Measurements from ENCODE around the gene CPXM1. TPM values are rescaled to one million over a fixed set of nuclear protein-coding genes. Genes with fewer than 3 reads are reported as not detected.
"Not testable (repeated sequence)": the region's sequence is repeated elsewhere in the genome, so short reads cannot be mapped to it uniquely, and the experiment has no call there.

CPXM1 gene
- total RNA-seq = 57.7 TPM
- long read RNA-seq, transcript CPXM1-201 (14 exons, 2,391 nt) = major isoform, 93 of 131 reads
- long read RNA-seq, partial matches to known transcripts = 20 of 131 reads
- long read RNA-seq, other reads (novel, unspliced or antisense) = 18 of 131 reads

DNA sequence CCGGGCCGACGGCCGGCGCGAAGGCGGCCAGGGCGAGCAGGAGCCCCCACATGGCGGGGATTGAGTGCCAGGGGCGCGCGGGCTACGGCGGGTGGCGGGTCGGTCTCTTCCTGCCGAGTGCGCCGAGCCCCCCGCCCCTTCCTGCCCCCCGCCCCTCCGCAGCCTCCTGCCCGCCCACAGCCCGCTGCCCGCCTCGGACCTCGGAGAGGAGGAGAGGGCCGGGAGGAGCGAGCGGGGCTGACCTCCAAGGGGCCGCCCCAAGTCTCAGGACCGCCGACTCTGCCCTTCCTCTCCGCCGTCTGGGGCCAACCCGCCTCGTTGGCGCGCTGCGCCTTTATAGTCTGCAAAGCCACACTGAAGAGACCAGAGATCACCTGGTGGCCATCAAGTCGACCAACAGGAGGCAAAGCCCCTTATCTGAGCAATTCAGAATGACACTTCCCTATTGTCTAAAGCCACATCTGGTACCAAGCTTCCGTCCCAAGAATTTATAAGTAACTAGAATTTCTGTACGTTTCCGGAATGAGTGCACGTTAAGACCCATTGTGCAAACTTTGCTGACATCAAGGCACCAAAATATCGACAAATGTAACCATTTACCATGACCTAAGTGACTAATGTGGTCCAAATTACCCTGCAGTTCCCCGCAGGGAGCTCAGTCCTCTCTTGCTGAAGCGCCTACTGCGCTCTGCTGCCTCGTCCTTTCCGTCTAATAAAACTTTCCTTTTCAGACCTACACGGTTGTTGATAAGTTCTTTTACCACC, at the start of gene CPXM1:
CPXM1 (minus strand) TSS at position 107 of the 765 bp plus-strand sequence; CDS start at position 52, 55 bp downstream.
- no peak for DNase-seq (ENCODE audit: low spot score)

DNA sequence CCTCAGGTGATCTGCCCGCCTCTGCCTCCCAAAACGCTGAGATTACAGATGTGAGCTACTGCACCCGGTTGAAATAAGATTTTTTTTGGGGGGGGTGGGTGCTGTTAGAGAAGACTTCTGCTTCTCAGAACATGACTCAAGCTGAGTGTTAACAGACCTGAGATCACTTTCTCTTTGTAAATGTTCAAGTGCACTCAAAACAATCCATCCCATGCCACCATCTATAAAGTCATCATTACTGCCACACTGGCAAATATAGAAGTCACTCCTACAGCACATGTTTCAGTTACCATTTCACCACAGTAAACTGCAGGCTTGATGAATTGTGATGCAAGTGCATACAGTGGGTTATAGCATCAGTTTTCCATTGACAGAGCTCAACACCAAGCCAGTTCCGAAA, 49.1 kb upstream of the CPXM1 start:
- DNase-seq (ENCODE audit: low spot score) = no peak

DNA sequence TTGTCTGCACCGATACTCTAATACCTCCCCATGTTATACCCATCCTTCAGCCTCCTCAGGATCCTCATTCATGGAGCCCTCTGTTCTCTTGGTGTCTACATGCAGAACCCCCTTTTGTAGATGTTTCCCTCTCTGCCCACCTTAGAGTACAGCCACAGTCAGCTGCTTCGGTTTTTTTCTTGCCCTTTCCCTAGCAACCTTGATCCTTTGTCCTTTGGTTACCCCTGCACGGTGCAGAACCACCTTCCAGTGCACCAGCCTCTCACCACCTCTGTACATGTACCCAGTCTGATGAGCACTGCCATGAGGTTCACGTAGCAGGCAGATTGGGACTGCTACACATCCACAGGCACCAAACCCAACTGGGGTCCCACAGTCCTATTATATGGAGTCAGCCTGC, 47.4 kb upstream of the CPXM1 start:
- no peak for DNase-seq (ENCODE audit: low spot score)

DNA sequence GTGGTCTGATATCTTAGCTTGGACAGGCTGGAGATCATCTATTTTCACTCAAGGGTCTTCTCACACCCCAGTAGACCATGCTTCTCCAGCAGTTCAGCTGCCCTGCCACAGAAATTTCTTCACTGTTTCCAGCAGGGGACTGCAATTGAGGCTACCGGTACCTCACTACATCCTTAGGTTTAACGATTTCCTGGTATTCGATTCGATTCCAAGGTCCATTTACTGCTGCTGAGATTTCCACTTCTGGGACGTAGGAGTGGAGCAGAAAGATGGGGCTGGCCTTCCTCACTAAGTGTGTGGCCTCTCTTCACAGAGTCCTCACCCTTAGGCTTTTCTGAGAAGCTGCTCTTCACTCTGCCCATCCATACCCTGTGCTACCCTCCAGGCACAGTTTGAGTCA, 46.3 kb upstream of the CPXM1 start:
- no peak for DNase-seq (ENCODE audit: low spot score)

DNA sequence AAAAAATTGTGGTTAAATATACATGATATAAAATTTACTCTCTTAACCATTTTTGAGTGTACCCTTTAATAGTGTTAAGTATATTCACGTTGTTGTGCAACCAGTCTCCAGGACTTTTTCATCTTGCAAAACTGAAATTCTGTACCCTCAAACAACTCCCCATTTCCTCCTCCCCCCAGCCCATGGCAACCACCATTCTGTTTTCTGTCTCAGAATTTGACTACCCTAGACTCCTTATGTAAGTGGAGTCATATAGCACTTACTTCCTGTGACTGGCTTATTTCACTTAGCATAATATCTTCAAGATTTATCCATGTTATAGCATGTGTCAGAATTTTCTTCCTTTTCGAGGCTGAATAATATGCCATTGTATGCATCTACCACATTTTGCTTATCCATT, 45.2 kb upstream of the CPXM1 start:
- DNase-seq (ENCODE audit: low spot score) = no peak

DNA sequence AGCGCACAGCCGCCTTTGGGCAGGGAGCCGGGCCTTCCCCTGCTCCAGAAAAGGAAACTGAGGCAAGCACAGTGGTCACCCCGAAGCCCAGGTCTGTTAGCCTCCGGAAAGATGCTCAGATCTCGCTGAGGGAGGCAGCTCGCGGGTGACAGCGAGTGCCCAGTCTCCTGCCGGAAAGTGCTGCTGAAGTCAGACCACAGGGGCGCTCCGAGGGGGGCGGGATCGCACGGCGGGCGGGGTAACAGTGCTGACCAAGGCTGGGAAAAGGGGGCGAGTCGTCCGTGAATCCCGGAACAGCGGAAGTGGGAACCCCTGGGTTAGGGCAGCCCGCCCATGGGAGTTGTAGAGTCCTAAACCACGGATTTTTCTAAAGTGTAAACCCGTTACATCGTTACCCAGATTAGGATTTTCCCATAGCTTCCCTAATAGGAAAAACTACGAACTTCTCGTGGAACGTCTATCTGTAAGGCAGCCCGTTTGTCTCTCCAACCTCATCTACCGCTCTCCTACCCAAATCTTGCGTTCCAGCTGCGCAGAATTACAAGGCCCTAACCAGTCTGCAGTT, 40.6 kb upstream of the CPXM1 start:
- peak; percentile 92 for DNase-seq (ENCODE audit: low spot score)

DNA sequence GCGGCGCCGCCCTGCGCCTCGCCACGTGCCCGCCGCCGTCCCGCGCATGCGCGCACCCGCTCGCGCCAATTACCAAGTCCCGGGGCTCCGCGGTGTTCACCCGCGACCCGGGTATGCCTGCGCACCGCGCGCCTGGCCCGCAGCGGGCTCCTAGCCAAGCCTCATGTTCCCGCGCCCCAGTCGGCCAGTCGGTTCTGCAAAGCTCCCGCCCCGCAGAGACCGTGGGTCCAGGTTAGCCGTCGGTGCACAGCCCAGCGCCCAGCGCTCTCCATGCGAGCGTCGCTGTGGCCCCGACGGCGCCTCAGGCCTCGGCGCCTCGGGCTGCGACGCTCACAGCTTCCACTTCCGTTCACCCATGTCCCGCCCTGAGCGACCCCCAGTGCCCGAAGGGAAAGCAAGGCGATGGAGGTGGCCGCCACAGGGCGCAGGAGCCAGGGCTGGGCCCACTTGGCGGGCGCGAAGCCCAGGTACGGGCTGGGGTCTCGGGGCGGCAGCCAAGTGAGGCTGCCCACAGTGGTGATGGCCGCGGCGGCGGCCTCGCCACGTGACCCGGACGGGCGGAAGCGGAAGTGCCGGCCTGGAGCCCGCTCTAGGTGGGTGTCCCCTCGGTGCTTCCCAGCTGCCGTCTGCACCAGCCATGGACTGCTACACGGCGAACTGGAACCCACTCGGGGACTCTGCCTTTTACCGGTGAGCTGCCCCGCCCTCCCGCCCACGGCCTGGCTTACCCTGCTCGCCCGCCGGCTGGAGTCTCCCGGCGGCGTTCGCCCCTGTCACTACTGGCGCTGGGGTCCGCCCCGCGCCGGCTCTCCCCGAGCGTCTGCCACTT, 39.9 kb upstream of the CPXM1 start, which contains the start of the genes PCED1A and VPS16:
PCED1A (minus strand) TSS at position 518 of the 829 bp plus-strand sequence. CDS start 743 bp downstream, outside the sequence.
VPS16 (plus strand) TSS at position 608 of the 829 bp plus-strand sequence; CDS start at position 638, 30 bp downstream.
- peak; percentile 96 for DNase-seq (ENCODE audit: low spot score)

DNA sequence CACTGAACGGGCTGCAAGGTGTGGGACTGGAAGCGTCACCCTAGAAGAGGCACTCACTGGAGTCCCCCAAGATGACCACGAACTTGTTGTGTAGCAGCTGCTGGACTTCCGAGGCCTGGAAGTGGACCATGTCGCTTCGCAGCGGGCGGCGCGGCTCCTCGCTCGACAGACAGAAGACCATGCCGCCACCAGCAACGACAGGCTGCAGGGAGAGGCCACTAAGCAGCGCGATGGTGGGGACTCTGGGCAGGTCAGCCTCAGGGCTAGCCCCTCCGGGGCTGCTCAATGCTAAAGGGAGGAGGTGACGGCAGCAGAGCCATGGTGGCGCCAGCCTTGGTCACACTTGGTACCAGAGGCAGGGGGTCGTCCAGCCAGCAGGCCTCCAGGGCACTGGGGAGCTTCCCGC, 39.3 kb upstream of the CPXM1 start:
- no peak for DNase-seq (ENCODE audit: low spot score)

DNA sequence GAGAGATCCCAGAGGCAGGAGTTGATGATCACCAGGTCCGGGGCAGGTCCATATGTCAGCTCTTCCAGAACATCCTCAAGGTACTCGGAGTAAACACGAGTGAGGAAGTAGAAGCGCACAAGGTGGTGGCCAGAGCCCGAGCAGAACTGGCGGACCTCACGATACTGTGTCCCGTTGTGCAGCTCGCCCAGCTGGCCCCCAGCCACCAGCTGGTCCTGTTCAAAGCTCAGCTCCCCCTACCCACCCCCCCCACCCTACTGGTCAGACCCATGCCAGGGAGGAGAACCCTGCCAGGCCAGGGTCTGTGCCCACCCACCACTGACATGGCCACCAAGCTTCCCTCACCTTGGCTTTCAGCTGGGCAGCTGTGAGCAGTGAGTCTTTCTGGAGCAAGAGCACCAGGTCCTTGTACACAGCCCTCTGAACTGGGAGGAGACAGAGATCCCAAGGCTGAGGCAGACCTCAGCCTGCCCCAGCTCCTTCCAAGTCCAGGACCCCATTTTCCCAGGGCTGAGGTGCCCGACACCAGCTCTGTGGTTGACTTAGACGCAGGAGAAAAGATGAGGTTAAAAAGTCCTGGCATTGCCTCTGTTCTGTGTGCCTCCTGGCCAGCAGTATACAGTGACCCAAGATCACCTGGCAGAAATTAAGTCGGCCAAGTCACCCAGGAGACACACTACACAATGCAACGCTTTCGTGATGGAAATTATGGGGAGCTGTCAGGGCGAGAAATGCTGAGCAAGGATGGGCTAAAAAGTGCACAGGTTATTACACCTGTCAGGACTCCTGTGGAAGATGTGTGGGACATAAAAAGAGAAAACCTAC, 38.6 kb upstream of the CPXM1 start:
- peak; percentile 57 for DNase-seq (ENCODE audit: low spot score)

DNA sequence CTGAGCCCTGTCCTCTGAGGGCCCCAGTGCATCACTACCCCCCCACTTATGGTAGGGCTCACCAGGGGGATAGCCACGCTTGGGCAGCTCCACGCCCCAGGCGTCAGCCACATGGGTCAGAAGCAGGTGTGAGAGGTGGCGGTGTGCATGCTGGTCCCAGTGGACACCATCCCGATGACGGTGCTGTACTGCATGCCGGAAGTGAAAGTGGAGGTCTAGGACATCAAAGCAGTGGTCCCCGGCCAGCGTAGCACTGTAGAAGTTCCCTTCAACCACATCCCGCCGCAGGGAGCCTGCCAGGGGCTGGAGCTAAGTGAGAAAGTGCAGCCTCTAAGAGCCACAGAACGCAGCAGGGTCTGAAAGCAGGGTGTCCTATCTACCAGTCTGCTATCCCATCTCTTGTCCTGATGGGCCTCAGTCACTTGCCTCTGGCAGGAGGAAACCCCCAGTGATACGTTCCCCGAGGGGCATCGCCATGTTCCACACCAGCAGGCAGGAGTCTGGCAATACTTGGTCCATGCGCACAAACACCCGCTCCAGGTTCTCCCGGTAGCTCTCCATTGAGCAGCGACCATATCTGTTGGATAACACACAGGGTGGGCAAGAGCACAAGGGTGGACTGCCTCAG, 37.9 kb upstream of the CPXM1 start:
- DNase-seq (ENCODE audit: low spot score) = no peak

DNA sequence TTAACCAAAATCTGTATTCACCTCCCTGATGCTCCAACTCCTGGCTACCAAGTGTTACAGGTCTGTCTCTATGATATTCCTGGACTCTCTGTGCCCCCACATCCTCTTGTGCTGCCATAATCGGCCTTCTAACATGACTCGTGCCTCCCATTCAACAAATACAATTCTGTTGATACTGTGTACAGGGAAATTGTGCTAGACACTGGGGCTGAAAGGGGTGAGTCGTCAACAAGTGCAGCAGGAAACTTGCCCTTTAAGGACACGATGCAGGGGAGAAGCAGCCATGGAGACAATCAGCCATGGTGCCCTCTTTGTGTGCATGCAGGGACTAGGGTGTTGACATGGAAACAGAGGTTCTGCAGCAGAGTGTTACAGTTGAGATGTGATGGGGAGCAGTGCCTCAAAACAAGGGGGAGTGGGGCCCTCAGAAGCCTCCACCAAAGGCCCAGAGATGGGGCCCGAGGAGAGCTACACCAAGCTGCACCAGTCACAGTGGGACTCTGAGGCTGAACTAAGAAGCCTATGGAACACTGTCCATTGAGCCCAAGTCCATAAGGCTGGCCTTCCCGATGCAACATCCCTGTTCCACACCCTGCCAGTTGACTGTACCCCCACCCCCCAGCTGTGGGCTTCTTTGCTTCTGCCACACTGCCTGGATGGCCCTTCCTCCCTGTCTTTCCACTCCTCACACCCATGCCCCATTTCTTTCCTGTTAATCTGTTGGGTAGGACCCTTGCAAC, 37.0 kb upstream of the CPXM1 start:
- DNase-seq (ENCODE audit: low spot score) = no peak

DNA sequence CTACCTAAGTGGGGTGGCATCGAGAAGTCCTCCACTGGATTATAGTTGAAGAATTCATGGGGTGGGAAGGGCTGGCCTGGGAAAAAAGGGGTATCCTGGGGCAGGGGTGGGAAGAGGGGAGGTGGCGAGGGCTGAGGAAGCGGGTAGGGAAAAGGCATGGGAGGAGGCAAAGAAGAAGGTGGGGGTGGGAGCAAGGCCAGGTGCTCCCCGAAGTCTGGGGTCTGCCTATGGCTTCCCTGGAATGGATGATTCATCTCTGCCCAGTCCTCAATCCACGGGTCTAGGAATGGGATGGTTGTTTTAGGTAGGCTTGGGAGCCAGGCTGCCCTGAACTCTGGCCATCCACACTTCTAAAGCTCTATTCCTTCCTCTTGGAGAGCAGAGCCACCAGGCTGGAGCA, 35.6 kb upstream of the CPXM1 start:
- no peak for DNase-seq (ENCODE audit: low spot score)

DNA sequence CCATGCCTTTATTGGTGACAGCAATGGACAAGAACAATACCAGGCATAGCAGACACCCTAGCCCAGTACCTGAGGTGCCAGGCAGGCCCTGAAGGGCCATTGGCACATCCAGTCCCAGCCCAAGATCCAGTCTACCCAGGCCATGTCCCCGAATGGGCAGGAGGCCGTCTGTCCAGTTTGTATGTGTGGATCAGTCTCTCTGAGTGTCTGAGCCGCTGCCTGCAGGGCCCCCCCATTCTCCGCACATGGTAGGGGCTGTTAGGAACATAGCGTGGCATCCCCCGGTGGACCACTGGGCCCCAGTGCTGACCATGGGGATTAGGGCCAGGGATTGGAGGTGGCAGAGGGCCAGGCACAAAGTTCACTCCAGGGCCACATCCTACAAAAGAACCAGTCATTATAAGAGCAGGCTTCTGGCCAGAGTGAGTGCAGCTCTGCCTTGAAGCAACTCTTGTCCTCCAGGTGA, 34.9 kb upstream of the CPXM1 start:
- no peak for DNase-seq (ENCODE audit: low spot score)

DNA sequence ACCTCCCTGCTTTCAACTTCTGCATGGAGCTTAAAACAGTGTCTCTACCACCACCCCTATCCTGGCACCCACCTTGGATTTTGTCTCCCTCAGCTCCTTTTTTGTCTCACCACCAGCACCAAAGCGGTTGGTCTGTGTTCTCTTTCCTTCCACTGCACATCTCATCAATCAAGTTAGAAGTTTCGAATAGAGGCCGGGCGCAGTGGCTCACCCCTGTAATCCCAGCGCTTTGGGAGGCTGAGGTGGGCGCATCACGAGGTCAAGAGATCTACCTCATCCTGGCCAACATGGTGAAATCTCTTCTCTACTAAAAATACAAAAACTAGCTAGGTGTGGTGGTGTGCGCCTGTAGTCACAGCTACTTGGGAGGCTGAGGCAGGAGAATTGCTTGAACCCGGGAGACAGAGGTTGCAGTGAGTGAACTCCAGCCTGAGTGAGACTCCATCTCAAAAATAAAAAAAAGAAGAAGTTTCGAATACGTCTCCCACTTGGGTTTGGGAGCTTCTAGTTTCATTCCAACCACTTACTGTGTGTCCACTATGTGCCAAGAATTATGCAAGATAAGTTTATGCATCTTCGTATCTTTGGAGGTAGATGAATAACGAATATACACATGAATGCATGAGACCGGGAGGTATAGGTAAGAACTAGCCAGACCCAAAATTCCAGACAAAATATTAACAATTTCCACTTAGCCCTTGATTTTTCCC, 34.1 kb upstream of the CPXM1 start:
- DNase-seq (ENCODE audit: low spot score) = no peak

DNA sequence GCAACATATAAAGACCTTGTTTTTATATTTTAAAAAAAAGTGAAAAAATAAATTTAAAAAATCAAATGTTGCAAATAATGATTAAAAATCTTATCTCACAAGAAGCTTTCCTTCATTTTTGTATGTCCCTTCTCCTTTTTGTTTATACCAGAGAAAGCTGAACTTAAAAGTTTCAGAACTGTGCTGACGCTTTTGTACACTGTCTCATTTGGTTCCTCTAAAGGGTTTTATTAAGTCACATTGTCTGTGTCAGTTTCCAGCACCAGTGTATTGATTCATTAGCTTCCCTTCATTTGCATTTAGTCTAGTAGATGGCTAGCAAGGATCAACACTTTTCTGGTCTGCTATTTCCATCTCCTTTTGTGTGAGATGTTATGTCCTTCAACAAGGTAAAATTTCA, 33.3 kb upstream of the CPXM1 start:
- DNase-seq (ENCODE audit: low spot score) = no peak

DNA sequence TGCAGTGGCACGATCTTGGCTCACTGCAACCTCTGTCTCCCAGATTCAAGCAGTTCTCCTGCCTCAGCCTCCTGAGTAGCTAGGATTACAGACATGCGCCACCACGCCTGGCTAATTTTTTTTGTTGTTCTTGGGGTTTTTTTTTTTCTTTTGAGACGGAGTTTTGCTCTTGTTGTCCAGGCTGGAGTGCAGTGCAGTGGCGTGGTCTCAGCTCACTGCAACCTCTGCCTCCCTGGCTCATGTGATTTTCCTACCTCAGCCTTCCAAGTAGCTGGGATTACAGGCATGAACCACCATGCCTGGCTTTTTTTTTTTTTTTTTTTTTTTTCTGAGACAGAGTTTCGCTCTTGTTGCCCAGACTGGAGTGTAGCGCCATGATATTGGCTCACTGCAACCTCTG, 30.8 kb upstream of the CPXM1 start:
- DNase-seq (ENCODE audit: low spot score) = not testable (repeated sequence)

DNA sequence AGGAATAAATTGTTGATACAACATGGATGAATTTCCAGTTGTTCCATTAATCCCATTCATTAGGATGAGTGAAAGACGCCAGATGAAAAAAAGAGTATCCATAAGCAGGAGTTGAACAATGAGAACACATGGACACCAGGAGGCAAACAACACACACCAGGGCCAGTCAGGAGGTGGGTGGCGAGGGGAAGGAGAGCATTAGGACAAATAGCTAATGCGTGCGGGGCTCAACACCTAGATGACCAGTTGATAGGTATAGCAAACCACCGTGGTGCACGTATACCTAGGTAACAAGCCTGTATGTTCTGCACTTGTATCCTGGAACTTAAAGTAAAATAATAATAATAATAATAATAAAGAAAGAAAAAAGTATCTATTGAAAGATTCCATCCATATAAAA, 28.9 kb upstream of the CPXM1 start:
- DNase-seq (ENCODE audit: low spot score) = peak; percentile 55

DNA sequence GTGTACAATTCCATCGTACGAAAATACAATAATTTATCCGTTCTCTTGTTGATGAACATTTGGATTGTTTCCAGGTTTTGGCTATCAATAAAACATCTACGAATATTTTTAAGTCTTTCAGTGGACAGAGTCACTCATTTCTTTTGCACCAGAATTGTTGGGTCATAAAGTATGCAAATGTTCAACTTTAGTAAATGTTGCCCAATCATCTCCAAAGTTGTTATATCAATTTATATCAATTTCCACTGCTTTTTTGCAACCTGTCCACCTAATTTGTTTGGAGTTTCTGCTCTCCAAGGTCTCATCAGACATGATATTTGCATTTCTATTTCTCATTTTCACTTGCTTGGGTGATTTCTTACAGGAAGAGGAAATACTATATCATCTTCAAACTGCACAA, 26.2 kb upstream of the CPXM1 start:
- no peak for DNase-seq (ENCODE audit: low spot score)

DNA sequence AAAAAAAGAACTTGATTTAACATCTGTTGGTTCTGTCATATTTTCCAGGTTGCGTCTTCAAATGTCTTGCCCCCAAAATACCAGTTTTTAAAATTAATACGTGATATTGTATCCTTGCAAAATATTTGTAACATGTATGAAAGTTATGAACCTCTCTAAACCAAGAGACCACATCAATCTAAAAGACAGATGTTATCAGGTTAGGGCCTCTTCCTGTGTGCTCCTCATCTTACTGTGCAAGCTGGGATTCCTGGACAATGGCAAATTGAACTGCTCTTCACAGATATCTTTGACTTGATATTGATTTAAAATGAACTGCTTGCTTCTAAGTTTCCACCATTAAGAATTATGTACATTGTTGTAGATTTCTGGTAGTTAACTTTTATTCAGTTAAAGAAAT, 25.3 kb upstream of the CPXM1 start:
- no peak for DNase-seq (ENCODE audit: low spot score)

Data from mesenteric fat pad (tissue), 1 donor.